Activated CD4-positive, alpha-beta T cell treated with anti-CD3 and anti-CD28 coated beads, Interleukin-2, amount 50 U/mL, for 48 hours (primary cell): ENCODE measurements around the gene MAP4.

Source experiments
- DNase-seq, 2 experiments: peaks; one replicate each; pipeline ENCODE4 v3.0.0-alpha.2; 2020

Gene MAP4

DNA sequence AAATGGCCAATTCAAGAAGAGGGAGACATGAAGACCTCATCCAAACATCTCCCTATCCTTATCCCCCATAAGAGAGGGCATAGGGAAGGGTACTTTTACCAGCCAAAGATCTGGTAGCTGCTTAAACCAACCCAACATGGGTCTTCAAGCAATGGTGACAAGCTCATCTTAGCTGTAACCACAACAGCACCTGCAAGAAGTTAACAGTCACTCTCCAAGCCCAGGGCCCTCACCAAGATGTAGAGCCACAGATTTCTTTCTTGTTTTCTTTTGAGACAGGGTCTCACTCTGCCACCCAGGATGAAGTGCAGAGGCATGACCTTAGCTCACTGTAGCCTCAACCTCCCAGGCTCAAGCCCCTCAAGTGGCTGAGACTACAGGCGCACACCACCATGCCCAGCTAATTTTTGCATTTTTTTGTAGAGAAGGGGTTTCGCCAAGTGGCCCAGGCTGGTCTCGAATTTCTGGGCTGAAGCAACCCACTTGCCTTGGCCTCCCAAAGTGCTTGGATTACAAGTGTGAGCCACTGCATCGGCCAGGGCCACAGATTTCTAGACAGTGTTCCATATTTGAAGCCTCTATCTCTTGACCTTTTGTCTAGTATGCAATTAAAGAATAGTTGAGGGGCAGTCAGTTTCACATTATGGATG, 156.1 kb downstream of the MAP4 start:
- DNase-seq, result no peak

DNA sequence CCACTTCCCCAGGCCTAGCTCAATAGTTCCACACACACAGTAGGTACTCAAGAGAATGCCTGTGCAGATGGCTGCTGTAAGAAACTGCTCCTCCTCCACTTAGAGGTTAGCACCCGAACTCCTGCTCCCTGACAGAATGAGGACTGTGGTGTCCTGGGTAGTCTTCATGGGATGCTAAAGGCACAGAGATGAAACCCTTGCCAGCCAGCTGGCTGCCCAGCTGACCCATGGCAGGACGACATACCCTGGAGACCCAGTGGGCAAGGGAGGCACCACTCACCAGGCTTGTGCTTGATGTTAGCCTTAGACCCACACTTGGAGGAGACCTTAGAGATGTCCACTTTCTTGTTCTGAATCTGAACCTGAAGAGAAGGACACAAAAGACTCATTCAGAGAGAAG, 159.1 kb downstream of the MAP4 start:
- DNase-seq, result no peak

DNA sequence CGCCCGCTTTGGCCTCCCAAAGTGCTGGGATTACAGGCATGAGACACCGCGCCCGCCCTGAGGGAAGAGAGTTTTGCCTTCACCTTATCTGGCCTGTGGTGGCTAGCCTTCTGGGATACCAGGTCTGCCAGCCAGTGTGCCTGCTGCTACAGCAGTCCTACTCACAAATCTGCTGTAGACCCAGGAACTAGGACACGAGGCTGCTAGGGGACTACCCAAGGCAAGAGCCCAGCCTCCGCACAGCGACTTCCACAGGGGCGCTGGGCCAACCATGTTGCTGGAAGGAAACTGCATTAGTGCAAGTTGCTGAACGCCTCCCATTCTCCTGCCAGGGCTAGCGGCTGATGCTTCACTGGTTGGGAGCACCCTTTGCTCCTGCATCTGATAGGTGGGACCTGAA, 159.5 kb downstream of the MAP4 start:
- no peak for DNase-seq

DNA sequence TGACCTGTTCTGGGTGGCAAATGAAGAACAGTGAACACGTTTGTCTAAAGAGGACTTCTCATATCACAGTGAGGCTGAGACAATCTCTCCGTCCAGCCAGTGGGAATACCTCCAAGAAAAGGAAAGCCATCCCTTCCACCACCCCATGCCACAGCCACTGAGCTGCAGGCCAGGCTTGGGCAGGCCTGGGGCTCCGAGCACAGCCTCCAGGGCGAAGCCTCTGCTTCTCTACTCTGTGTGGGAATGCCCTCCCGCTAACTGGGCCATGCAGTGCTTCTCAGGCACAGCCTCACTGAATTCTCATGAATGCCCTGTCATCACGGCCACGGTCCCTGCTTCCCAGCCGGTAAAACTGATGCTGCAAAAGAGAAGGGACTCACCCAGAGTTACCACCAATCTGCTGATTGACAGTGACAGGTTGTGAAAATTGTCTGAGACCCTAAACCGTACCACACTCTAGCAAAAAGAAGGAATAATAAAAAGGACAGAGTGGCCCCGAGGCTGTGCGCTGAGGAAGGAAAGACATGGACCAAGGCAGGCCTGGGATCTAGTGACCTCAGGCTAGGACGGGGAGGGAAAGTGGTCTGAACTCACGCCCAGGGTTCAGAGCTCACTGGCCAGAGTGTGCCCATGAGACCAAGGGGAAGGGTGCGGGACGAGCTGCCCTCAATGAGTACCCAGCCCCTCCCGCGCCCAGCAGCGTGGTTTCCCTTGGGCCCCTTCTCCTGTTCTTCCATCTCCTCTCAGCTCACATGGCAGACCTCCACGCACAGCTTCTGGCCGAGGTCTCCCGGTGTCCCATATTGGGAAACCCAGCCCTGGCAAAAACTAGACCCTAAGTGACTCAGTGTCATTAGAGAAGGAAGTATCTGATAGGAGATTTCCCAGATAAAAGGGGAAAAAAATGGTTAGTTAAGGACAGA, 160.5 kb downstream of the MAP4 start:
- no peak for DNase-seq

DNA sequence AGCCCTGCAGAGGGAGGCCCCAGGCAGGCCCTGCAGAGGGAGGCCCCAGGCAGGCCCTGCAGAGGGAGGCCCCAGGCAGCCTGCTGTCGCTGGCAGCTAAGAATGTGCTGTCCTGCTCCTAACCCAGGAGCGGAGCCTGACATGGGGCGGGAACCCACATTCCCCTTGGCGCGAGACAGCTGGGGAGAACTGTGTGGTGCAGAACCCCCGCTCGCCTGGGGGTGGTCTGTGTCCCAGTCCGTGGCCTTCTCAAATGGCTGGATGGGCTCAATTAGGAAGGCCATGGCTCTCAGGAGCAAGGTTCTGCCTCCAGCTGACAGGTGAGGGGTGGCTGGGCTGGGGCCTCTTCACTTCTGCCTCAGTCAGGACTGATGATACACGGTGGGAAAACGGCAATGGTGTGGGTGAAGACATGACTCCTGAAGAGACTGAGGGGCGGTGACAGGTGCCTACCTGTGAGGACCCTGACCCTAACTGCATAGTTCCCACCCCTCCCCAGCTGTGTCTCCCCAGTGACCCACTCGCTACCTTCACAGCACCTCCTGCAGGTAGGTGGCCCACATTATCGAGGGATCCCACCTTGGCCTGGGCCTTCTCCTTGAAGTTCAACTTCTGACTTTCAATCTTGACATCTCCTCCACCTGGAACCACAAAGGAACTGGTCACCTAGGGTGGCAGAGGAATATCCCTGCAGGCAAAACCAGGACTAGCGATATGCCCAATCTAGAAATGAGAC, 161.3 kb downstream of the MAP4 start:
- DNase-seq, result no peak

DNA sequence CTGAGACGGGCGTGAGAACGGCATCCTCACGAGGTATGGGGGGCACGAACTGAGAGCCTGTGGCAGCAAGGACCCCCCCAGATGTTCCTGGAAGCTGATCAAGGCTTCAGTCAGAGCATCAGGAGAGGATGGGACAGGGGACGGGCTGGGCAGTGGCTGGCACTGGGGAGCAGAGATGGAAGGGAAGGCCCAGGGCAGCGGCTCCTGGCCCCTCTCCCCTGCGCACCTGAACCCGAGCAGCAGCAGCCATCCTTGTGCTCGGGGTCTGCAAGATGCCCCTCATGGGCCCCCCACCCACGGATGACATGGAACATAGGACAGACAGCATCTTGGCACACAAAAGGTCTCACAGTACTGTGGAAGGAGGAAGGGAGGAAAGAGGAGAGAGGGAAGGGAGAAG, 161.9 kb downstream of the MAP4 start:
- DNase-seq, result no peak

DNA sequence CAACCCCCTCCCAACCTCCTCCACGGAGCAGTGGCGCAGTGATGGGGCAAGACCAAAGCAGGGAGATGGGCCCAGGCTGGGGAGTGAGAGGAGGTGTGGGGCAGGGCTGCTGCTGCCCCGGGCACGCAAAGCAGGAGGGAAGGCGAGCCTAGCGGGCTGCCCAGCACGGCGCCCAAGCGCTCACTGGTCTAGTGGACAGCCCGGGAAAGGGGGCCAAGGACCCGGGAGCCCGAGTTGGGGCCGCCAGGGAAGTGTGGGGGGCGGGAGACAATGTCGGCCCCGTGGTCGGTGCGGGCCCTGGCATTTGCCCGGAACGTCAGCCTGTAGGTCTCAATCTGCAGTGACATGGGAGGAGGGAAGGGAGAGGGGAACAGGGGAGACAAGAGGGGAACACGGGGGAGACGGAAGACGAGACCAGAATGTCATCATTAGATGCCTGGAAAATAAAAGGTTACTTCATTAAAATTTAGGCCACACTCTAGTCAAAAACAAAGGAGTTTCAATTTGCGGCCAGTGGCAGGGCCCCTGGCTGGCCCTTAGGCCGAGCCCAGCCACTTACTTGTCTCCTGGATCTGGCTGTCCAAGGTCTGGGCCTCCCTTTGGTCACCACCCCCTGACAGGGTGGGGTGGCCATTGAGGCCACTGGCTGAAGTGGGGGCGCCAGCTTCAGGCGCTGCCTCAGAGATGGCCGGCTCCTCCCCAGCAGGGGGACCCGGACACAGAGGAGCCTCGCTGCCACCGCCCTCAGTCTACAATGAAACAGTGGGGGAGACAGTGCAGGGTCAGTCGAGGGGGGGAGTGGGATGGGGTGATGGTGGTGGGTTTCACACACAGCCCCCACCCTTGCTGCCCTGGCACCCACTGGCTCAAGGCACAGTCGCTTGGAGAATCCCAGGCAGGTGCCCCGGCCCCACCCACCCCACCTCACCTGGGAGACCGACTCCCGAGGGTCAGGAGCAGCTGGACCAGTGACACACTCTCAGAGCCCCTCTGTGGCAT, 163.3 kb downstream of the MAP4 start:
- no peak for DNase-seq

DNA sequence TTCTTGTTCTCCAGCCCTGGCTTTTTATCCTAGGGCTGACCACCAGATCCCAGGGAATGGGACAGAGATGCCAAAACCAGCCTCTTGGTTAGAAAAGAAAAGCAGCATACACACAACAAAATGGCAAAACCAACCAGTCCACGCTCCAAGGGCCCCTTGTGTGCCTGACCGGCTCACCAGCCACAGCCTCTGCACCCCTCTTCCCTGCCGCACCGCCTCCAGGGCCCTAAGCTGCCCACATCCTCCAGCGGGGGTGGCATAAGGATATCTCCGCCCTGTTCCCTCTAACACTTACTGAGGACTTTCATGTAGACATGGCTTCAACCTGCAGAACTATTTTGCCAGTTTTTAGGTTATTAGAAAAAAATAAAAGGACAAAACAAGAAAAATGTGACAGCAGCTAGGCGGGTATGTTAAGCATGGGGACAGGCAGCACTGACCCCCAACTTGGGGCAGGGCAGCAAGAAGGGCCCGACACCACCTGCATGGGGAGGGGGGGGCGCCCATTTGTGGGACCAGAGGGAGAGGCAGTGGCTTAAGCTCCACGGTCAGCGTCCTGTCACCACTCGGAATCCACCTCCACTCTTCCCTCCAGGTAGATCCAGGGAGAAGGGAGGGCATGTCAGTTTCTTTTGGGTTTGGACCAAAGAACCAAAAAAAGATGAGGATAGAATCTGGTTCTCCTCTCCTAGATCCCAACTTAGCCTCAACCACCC, 164.2 kb downstream of the MAP4 start:
- no peak for DNase-seq

DNA sequence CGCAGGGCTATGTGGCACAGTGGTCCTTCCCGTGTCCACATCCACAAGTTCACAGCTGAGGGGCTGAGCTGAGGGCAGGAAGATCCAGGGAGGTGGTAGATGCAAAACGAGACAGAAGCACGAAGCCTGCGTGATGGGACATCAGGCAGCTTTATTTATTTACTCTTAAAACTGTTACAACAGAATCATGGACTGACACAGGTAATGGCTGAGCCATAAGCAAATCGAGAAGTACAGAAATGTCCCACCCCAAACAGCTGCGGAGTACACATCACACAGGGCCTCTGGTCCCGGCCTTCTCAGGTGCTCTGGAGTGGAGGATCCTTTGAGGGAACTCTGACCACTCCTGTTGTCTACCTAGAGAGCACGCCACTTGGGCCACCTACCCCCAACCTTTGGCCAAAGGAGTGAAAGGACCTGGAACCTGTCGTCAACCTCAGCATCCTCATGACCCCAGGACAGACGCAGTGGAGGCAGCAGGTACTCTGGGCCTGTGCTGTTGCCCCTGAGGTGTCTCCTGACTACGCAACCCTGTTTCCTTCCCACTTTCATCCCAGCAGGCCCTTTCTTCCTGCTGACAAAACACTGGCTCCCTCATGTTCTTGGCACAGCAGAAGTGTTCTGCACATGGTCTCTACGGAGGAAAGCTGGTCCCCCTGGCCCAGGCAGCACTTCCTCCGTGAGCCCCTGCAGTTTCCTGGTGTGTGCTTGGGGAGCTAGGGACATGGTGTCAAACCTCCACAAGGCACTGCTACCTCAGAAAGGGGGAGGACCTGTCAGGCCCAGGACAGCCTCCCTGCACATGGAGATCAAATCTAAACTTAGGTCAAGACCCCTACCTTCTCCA, 165.4 kb downstream of the MAP4 start:
- no peak for DNase-seq

DNA sequence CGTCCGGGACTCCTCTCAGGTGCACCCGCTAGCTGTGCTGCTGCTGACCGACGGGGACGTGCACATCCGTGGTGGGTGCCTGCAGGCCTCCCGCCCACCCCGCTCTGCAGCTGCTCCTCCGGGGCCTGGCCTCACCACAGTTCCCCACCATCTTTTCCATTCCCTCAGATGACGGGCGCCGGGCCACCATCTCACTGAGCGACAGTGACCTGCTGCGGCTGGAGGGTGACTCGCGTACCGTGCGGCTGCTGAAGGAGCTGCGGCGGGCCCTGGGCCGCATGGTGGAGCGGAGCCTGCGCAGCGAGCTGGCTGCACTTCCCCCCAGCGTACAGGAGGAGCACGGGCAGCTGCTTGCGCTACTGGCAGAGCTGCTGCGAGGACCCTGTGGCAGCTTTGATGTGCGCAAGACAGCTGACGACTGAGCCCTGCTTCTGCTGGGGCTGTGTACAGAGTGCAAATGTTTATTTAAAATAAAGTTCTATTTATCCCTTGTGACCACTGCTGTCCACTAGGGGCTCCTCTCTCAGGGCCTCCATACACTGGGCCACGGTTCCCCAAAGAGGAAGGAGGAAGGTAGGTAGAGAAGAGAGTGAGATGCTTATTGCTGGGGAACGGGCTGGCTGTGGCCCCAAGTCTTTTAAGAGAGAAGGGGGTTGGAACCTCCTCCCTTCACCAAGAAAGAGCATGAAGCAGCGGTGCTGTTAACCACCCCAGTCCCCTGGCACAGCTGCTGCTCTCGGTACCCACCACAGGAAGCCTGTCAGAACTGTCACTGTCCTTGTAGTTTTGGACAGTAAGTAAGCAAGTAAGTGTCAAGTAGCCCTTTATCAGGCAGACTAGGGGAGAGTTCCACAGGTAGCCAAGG, 166.3 kb downstream of the MAP4 start:
- DNase-seq, result no peak

DNA sequence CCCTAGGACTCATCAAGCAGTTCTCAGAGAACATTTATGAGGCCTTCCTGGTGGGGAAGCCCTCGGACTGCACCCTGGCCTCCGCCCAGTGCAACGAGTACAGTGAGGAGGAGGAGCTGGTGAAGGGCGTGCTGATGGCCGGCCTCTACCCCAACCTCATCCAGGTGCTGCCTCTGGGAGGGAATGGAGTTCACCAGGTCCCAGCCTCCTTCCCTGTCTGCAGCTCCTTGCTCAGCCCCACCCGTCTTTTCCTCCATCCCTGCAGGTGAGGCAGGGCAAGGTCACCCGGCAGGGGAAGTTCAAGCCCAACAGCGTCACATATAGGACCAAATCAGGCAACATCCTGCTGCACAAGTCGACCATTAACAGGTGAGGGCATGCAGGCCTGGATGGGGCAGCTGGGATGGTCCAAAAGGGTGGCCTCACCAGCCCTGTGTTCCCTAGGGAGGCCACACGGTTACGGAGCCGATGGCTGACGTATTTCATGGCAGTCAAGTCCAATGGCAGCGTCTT, 167.0 kb downstream of the MAP4 start:
- DNase-seq, result no peak

DNA sequence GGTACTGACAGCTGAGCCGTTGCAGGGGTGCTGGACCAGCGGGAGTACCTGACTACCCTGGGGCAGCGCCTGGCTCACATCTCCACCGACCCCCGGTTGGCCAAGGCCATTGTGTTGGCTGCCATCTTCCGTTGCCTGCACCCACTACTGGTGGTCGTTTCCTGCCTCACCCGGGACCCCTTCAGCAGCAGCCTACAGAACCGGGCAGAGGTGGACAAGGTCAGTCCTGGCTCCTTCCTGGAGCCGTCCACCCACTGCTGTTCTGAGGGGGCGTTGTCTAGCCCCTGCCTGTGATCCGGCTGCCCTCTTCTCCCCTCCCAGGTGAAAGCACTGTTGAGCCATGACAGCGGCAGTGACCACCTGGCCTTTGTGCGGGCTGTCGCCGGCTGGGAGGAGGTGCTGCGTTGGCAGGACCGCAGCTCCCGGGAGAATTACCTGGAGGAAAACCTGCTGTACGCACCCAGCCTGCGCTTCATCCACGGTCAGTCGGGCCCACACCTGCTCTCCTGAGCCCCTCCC, 167.6 kb downstream of the MAP4 start:
- no peak for DNase-seq

DNA sequence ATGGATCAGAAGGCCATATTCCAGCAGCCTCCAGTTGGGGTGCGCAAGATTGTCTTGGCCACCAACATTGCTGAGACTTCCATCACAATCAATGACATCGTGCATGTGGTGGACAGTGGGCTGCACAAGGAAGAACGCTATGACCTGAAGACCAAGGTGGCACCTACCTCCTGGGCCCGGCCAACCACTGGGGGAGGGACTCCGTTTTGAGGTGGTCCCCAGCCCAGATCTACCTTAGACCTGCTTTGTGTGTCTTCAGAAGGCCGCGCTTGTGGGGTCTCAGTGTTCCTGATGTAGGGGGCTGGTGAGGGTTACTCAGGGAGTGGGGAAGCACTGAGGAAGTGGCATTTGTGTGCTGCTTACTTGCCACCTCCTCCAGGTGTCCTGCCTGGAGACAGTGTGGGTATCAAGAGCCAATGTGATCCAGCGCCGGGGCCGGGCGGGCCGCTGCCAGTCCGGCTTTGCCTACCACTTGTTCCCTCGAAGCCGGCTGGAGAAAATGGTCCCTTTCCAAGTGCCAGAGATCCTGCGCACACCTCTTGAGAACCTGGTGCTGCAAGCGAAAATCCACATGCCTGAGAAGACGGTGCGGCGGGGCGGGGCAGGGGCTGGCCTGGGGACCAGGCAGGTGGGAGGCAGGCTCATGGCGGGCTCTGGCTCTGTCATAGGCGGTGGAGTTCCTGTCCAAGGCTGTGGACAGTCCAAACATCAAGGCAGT, 168.3 kb downstream of the MAP4 start:
- no peak for DNase-seq

DNA sequence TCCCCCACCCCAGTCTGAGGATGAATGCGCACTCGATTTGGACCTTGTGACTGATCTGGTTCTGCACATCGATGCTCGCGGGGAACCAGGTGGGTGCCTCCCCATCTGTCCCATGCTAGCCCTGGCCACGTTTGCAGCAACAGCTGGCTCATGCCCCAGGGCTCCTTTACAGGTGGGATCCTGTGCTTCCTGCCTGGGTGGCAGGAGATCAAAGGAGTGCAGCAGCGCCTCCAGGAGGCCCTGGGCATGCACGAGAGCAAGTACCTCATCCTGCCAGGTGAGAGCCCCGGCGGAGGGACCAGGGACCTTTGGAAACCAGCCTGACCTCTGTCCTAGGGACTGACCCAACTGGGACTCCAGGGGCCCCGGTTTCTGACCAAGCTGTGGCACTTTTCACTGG, 169.0 kb downstream of the MAP4 start:
- DNase-seq, result no peak

DNA sequence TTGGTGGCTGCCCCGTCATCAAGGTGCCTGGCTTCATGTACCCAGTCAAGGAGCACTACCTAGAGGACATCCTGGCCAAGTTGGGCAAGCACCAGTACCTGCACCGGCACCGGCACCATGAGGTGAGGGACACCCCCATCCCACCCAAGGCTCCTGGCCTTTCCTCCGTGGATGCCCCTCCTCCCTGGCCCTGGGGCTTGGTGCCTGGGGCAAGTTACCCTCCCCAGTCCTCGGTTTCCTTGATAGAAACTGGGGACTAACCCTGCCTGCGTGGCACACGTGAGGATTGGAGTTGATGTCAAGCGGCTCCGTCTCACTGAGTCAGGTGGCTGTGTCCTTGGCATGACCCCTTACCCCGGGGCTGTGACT, 169.4 kb downstream of the MAP4 start:
- no peak for DNase-seq

DNA sequence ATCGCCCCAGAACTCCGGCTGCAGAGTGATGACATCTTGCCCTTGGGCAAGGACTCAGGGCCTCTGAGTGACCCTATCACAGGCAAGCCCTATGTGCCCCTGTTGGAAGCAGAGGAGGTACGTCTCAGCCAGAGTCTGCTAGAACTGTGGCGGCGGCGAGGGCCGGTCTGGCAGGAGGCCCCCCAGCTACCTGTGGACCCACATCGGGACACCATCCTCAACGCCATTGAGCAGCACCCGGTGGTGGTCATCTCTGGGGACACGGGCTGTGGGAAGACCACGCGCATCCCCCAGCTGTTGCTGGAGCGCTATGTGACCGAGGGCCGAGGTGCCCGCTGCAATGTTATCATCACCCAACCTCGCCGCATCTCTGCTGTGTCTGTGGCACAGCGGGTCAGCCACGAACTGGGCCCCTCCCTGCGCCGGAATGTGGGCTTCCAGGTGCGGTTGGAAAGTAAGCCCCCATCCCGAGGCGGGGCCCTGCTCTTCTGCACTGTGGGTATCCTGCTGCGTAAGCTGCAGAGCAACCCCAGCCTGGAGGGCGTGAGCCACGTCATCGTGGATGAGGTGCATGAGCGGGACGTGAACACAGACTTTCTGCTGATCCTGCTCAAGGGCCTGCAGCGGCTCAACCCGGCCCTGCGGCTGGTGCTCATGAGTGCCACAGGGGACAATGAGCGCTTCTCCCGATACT, 169.9 kb downstream of the MAP4 start:
- DNase-seq, result no peak

DNA sequence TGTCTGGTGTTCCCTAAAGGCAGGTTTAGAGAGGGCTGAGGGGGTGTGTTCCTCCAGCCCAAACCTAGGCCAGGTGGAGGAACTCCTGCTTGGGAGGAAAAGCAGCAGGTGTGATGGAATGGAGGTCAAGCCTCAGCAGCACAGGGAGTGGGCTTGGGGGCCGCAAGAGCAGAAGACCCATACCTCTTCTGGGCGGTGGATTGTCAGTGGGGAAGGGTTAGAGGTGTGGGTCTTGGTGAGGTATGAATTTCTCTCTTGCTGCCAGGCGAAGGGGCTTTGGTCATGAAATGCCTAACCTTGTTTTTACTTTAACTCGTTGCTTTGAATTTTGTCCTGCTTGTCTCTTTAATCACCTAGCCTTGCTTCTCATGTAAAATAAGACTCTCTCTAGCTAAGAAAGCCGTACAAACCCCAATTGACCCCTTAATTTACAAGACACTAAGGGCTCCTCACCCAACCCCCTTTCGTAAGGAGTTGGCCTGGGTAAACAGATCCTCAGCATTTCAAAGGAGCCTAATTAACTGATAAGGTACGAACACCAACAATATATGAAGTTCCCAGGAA, 174.3 kb downstream of the MAP4 start:
- DNase-seq, result no peak

DNA sequence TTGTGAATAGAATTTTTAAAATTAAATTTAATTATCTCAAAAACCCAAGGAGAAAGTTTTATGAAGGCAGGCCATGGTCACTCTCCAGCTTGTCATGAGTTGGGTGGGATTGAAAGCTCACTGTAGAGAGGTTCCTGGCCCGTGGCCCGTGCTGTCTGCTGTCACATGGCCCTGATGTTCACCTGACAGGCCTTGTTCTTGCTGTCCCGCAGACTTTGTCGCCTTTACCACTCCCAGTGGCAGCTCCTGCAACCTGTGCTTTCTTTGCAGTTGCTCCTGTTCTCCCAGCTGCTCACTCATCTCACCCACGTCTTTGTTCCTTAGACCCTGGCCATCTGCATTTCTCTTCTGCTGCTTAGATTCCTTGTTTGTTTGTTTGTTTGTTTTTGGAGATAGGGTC, 177.7 kb downstream of the MAP4 start:
- DNase-seq, result no peak
